Testis (tissue), 3 donors: ENCODE data around the gene FUT8. TPM values are rescaled to one million over a fixed set of nuclear protein-coding genes. Genes with fewer than 3 reads are reported as not detected.

Experiments used
- DNase-seq: peaks from one replicate; pipeline ENCODE4 v3.0.0-alpha.2; 2019
- H3K27ac ChIP-seq, 2 donors: fragments of 200-600 bp; sonication (generic); one replicate each; pipeline ENCODE4 v1.5.1; 2019
- H3K27me3 ChIP-seq: fragments of 200-600 bp; sonication (generic); one replicate; pipeline ENCODE4 v1.5.1; 2019
- H3K36me3 ChIP-seq: fragments of 200-600 bp; sonication (generic); one replicate; pipeline ENCODE4 v1.5.1; 2017; ENCODE audit warnings: low read depth; ENCODE audit errors: missing control alignments
- H3K4me1 ChIP-seq: fragments of 200-600 bp; sonication (generic); one replicate; pipeline ENCODE4 v1.5.1; 2019
- H3K4me3 ChIP-seq, 2 donors: fragments of 200-600 bp; sonication (generic); one replicate each; pipeline ENCODE4 v1.5.1; 2017 to 2019
- H3K9me3 ChIP-seq: fragments of 200-600 bp; sonication (generic); one replicate; pipeline ENCODE4 v1.5.1; 2017
- CTCF ChIP-seq, 3 experiments: fragments of 450-650 bp in 2 of 3; fragments of 200-600 bp in 1 of 3; sonication (generic) in 1 of 3; IDR thresholded peaks; one replicate each; pipeline ENCODE4 v1.5.1; 2016 to 2019; ENCODE audit warnings: antibody characterized with exemption in 3 of 3, mild to moderate bottlenecking in 2 of 3, moderate library complexity in 1 of 3
- POLR2A ChIP-seq: fragments of 450-650 bp; IDR thresholded peaks from one replicate; pipeline ENCODE4 v1.6.1; 2017; ENCODE audit warnings: antibody characterized with exemption, mild to moderate bottlenecking, moderate library complexity
- WGBS, 2 donors: methylation state at CpG; one replicate each; pipeline ENCODE4 v1.1.5; 2018; 5-methylcytosine and 5-hydroxymethylcytosine counted together
- intact Hi-C: fragments of 100-400 bp; cut with DNase I; formaldehyde crosslinking; loops from one replicate; pipeline ENCODE4 v1.15.1; 2023; ENCODE audit warnings: low total_unique reads
- microRNA counts, 2 donors: library from miRNA; unstranded; fragments of <30 nt; microRNA quantifications; one replicate each; lab custom pipeline; 2016
- microRNA-seq, 2 donors: library from miRNA; unstranded; fragments of <30 nt; microRNA quantifications; one replicate each; pipeline ENCODE4, GENCODE V29; 2016; ENCODE audit warnings: borderline number of aligned reads in 2 of 2, borderline replicate concordance in 1 of 2
- polyA plus RNA-seq: library from polyadenylated mRNA; stranded (reverse); fragments of 350-450 nt; fragmentation: Illumina TruSeq; extraction: RNeasy Lipid Tissue Mini Kit (QIAGEN cat#74804); gene quantifications from one replicate; pipeline ENCODE4 v1.2.3, GENCODE V29; 2014; ENCODE audit warnings: low read depth, low replicate concordance; ENCODE audit not compliant: insufficient read depth
- small RNA-seq, 2 donors: library from RNA; depleted of rRNA; stranded (forward); fragments of <200 nt; gene quantifications; one replicate each; pipeline ENCODE3, GENCODE V24; 2016
- total RNA-seq, 2 donors: library from RNA; depleted of rRNA; stranded (reverse); fragments of >200 nt; gene quantifications; one replicate each; pipeline ENCODE4 v1.2.3, GENCODE V29; 2016

Gene FUT8
- total and polyA plus RNA-seq, 3 donors from 2014 or later: 47.1 to 68.3 (median 58.7) TPM

DNA sequence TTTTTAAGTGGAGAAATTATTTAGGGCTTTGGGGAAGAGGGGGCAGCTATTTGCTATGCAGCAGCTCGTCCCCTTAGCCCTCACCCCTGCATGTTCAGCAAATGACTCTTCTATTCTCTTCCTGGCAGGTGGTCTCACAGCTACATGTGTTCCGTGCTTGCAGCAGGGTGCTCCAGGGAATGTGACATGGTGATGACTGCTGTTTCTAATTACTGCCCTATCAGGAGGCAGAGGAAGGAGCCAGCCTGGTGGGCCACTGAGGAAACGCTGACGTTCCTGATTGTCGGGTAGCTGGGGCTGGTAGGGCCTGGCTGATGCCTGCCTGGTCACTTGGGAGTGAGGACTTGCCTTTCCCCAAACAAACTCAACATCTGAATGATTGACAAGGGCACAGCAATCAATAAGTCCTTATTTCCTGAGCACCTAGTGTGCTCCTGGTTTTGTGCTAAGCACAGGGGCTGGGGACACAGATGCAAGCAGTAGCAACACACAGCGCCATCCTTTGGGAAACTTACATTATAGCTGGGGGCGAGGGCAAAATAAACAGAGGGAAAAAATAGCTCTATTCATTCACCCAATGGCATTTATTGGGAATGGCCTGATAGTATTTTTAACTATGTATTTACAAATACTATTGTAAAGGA is 377.8 kb downstream of the FUT8 start:
- intact Hi-C loops: no loop called here
- no peaks in the 10 kb centered on the region for H3K4me1 ChIP-seq
- H3K4me3 ChIP-seq: no peak overlapping the region
- TF ChIP-seq CTCF (IDR thresholded peaks at IDR 0.05): no peak
- TF ChIP-seq POLR2A: no peak
- no peaks in the 10 kb centered on the region for H3K36me3 ChIP-seq
- no peak for DNase-seq
- H3K9me3 ChIP-seq: no peaks in the 10 kb centered on the region
- no peaks in the 10 kb centered on the region for H3K27me3 ChIP-seq
- 77% methylated on average over 7 of the region's 7 CpGs for WGBS, 2 donors
- H3K27ac ChIP-seq: no peak overlapping the region

- intact Hi-C loops: no loop called here
- no peak for DNase-seq
- Histone ChIP-seq H3K4me1 (no peaks in the 10 kb centered on the region), H3K27me3 (no peaks in the 10 kb centered on the region), H3K9me3 (no peaks in the 10 kb centered on the region), H3K36me3 (no peaks in the 10 kb centered on the region), H3K27ac (no peak overlapping the region), H3K4me3 (no peak overlapping the region)
- TF ChIP-seq CTCF (IDR thresholded peaks at IDR 0.05) (no peak), POLR2A (no peak)
- WGBS, 2 donors: 58 to 65% methylated on average over 12 to 14 of the region's 14 CpGs
These were observed 378.9 kb downstream of the FUT8 start for GRCh38 chr14:65791191-65791981.

DNA sequence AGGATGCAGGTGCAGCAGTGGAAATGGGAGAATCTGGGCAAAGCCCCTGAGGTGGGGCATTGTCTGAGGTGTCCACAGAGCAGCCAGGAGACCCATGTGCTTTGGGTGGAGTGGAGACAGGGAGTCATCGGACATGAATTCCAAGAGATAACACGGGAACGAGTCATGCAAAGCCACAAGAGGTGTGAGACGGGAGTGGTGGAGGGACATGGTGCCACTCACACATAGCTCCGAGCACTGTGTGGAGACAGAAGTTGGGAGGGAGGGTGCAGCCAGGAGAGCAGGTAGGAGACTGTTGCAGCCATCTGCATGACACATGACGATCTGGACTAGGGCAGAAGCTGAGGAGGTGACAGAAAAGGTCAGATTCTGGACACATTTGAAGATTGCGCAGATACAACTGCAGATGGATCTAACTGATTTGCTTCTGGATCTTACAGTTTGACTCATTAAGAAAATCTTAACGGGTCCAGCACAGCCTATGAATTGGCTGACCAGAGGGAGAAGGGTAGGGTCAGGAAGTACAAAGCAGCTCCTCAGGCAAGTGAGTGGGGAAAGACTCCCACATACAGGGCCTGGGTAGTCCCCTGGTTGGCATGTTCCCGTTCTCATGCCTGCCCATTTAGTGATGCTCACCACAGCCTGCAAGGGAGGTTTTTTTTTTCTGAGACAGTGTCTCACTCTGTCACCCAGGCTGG is 379.8 kb downstream of the FUT8 start:
- TF ChIP-seq POLR2A: no peak
- TF ChIP-seq CTCF (IDR thresholded peaks at IDR 0.05): no peak
- WGBS, 2 donors: 70 to 74% methylated on average over 9 of the region's 9 CpGs
- intact Hi-C loops: no loop called here

More for the DNA sequence above, 379.8 kb downstream of the FUT8 start:
- Histone ChIP-seq H3K4me1 (no peaks in the 10 kb centered on the region), H3K36me3 (no peaks in the 10 kb centered on the region), H3K4me3 (no peak overlapping the region), H3K27ac (no peak overlapping the region), H3K27me3 (no peaks in the 10 kb centered on the region), H3K9me3 (no peaks in the 10 kb centered on the region)
- DNase-seq: no peak

MicroRNA genes within 50 kb of the gene (microRNA counts, 767-probe panel; counts per million panel counts)
- microRNA hsa-miR-625-5p (lab: Ali Mortazavi, UCI): 0 to 152 counts per million in 2 donors

Small RNAs within 50 kb of the gene (microRNA-seq; reads per million reads assigned to microRNA genes)
- 0.70 to 4.8 reads per million in 2 donors for gene MIR625

Small RNAs within 50 kb of the gene (small RNA-seq; reads per million reads assigned to genes)
- 0 reads per million in 2 donors for gene MIR625
